Stimulated activated CD4-positive, alpha-beta T cell treated with anti-CD3 and anti-CD28 coated beads, Interleukin-15, amount 100 ng/mL, for 48 hours (primary cell): ENCODE results near the gene NIT2.
"Not testable (repeated sequence)": the region's sequence is repeated elsewhere in the genome, so short reads cannot be mapped to it uniquely, and the experiment has no call there.

ENCODE experiments used
- DNase-seq, 2 donors: peaks; one replicate each; pipeline ENCODE4 v3.0.0-alpha.2; 2020; ENCODE audit warnings: low read depth in 2 of 2

NIT2 gene

GRCh38 chr3:100338911-100339310, 4.4 kb downstream of the NIT2 start:
- no peak for DNase-seq

- no peak for DNase-seq
Measured at GRCh38 chr3:100339786-100340185, 5.2 kb downstream of the NIT2 start.

GRCh38 chr3:100340527-100340926, 6.0 kb downstream of the NIT2 start:
- no peak for DNase-seq

- no peak for DNase-seq
Measured at GRCh38 chr3:100348727-100349126, 14.2 kb downstream of the NIT2 start.

GRCh38 chr3:100351770-100352169, 17.2 kb downstream of the NIT2 start:
- DNase-seq = not testable (repeated sequence)

DNA sequence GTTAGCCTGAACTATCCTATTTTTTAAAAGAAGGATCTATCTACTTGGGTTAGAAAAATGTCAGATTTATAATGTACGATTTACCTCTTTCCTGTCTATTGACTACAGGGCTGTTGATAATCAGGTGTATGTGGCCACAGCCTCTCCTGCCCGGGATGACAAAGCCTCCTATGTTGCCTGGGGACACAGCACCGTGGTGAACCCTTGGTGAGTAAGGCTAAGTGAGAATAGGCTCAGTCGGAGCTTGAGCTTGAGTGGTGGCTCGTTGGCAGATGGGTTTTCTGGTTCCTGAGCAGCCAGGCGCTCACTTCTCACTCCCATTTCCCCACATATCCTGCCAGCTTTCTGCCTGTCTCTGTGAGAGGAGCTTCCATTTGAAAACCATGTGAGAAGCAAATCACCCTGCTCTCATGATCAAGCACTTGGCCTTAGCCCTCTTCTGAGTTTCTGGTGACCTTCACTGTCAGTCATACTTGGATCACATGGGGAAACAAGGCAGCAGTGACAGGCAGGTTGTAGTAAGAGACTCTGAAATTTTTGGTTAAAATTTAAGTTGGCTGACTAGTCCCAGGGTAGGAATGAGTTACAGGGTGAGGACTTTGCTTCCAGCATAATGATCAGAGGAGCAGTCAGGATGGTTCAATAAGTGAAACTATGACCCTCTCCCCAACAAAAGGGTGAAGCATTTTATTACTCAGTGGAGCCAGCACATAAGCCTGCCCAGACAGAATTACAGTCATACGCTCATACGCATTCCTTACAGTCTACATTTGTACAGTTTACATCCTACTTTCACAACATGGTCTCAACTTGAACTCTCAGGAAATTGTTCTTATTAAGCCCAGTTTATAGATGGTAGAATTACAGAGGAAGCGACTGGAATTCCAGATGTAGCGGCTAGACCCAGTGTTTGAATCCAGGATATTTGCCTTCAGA, 18.0 kb downstream of the NIT2 start:
- no peak for DNase-seq

- DNase-seq = no peak
Measured at GRCh38 chr3:100354850-100355249, 20.3 kb downstream of the NIT2 start.

GRCh38 chr3:100358413-100358812, 23.9 kb downstream of the NIT2 start:
- no peak for DNase-seq

GRCh38 chr3:100359035-100359434, 24.5 kb downstream of the NIT2 start:
- DNase-seq = no peak

GRCh38 chr3:100360757-100361496, 26.4 kb downstream of the NIT2 start:
- DNase-seq = no peak

DNA sequence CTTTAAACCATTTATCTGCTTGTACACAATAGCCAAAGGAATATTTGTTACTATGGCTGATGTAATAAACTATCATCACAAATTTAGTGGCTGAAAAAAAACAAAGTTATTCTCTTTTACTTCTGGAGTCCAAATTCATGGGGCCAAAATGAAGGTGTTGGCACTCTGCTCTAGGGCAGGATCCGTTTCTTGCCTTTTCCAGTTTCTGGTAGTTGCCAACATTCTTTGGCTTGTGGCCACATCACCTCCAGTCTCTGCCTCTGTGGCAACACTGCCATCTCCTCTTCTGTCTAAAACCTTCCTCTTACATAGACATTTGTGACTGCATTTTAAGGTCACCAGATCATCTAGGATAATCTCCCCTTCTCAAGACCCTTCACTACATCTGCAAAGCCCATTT, 27.3 kb downstream of the NIT2 start:
- DNase-seq = no peak

- DNase-seq = no peak
Measured at GRCh38 chr3:100364421-100364820, 29.9 kb downstream of the NIT2 start.

- no peak for DNase-seq
Measured at GRCh38 chr3:100366424-100366823, 31.9 kb downstream of the NIT2 start.

GRCh38 chr3:100368441-100368840, 33.9 kb downstream of the NIT2 start:
- no peak for DNase-seq

DNA sequence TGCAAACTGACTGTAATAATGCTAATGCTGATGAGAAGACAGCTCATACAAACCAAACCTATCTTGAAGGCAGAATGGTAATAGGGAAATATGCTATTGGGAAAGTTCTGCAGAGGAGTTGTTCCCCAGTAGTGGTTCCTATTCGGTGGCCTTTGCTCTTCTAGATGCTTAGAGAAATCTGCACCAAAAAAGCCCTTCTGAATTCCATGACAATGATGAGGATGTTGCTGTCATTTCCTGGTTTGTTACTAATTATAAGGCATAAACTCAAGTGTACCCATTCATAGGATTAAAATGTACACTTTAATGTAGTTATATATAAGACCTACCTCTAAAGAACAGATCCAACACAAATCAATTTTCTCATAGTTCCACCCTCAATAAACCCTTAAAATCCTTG, 36.2 kb downstream of the NIT2 start:
- DNase-seq = no peak

DNA sequence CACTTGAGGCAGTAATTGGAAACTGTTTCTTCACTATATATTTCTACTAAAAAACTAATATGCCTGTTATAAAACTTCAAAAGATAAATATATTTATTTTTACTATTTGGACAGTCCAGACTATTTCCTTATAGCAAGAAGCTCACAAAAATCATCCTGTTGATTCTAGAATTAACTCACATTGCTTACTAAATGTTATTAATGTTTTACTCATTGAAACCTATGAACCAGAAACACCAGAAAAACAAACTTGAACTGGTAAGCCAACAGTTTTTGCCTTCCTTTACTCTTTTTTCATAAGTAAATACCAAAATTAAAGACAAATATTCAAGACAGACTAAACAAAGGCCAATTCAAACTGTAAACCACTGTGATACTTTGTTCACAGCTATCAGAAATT, 40.0 kb downstream of the NIT2 start:
- DNase-seq = no peak

GRCh38 chr3:100376301-100376700, 41.7 kb downstream of the NIT2 start:
- DNase-seq = no peak

- DNase-seq = no peak
Measured at GRCh38 chr3:100384733-100385525, 50.4 kb downstream of the NIT2 start.

DNA sequence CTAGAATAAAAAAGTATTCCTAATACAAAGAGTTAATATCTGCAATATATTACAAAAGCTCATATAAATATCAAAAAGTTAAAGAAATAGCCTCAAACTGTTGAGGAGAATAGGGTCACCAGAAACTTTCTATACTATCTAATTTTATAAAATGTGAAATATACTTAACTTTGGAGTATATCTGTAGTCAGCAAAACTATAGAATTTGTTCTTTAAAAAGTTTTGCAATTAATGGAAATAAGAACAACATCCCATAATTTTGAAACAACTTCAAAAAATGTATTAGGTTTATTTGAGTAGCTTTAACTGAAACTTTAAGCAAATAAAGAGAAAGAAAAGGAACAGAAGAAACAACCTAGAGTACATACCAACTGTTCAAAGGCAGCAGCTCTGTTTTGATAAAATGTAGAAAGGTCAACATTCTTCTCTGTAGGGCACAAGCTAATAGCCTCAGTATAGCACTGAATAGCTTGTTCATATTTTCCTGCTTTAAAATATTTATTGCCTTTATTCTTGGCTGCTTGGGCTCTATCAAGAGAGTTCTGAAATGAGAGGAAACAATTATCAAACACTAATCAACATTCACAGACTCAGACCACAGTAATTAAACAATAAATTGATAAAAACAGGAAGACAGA, 52.0 kb downstream of the NIT2 start:
- no peak for DNase-seq

DNA sequence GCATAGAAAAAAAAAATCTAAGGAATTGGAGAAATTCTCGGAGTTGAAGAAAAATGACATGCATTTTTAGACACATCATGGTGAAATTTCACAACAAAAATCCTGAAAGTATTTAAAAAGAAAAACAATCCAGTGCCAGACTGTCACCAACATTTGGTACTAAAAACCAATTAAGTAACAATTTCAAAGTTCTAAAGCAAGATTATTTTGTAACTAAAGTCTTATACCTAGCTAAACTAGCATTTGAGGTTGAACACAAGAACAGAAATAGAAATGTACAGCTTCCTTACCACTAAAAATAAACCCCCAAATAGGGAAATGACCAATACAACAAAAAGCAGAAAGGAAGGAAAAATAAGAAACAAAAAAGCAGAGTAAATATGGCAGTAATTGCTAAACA, 54.5 kb downstream of the NIT2 start:
- no peak for DNase-seq

DNA sequence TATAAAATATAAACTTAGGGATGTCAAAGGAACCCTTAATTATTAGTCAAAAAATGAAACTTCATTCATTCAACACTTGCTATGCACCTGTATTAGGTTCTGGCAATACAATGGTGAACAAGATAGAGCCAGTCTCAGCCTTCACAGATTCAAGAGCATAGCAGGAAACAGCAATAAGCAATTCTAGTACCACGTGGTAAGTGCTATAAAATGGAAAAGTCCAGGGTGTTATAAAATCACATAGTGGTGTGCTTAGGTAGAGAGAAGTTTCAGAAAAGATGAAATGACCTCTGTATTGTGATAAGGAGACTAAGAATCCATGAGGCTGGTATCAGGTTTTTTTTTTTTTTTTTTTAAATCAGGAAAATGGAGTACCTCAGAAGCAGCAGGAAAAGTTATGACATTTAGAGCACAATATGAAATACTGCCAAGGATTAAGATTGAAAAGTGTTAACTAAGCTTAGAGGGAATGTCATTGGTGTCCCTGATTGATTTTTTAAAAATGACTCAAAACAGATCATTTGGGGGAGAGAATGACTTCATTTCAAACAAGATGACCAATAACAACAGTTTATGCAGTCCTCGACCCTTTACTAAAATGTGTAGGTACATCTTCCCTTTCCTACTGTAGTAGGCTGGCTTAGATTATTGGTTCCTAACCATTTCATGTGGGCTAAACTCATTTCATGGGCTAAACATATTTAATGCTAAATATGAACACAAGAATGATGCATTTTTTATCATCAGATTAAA, 61.3 kb downstream of the NIT2 start:
- DNase-seq = no peak
